ENCODE measurements around the gene LDHD.

The LDHD gene

DNA sequence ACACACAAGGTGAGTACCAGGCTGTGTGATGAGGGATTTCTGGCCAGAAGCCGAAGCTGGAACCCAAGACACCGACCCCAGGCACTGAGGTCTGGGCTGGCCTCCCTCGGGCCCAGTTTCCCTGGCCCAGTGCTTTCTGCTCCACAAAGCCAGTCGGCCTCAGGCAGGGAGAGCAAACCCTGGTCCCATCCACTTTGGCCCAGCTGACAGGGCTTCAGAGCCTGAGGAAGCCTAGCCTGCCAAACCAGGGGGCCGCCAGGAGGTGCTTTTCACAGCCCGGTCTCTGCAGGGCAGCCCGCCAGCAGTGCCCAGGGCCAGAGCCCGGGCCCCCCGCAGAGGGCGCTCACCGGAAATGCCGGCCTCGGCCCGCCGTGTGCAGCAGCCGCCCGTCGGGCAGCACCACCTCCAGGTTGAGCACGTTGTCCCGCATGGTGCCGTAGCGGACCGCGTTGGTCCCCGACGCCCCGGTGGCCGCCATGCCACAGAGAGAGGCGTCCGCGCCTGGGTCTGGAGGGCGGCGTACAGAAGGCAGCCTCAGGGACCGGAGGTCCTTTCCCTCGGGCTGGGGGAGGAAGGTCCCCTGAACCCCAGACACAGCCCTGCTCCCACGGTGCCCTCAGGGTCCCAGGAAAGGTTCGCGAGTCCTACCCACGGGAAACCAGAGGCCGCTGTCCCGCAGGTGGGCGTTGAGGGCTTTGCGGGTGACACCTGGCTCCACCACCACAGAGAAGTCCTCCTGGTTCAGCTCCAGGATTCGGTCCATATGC lies 2.2 kb downstream of the LDHD start:
- no peak for DNase-seq

DNA sequence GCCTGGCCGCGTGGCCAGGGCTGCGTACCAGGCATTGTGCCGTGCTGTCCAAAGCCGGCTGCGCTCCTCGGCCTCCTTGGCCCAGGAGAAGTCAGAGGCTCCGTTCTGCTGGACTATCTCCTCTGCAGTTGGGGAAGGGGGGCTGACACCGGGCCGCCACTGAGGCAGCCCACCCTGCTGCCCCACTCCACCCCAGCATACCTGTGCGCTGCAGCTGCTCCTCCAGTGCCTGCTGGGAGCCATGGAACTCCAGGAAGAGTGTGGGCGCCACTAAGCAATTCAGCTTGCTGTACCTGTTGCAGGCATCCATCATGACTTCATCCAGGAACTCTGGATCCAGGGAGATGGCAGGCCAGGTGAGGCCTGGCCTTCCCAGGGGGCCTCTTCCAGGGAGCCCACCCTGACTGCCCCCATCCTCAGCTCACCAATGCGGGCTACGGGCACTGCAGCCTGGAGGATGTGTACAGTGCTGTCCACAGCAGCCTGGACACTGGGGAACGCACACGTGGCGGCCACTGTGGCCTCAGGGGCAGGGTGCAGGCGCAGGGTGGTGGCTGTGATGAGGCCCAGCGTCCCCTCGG lies 2.9 kb downstream of the LDHD start:
- no peak for DNase-seq

DNA sequence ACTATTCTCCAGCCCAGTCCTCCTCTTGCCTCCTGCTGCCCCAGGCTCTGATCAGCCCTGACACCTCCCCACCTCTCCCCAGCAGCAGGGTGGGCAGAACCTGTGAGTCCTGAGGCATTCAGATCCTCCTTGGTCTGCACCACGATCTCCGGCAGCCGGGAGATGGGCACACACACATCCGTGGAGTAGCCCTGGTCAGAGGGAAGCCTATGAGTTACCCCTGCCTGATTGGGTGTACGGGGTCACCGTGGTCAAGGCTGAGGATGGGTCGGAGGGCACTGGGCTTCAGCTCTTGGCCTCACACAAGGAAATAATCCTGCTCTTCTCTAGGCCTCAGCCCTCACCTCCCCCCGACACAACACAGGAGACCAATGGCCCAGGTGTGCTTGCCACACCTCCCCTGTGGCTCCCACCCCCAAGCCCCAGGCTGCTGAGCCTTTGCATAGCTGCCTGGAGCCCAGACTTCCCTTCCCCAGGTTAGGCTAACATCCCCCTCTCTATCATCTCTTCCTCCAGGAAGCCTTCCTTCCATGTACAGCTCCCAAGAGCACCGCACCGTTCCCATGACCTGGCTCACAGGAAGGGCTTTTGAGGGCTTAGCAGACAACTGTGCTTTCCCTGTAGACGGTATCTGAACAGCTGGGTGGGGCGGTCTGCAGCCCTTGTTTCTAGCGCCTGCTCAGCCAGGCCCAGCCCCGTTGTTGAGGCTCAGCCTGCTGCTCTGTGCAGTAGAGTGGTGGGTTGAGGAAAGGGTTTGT lies 3.7 kb downstream of the LDHD start:
- no peak for DNase-seq

DNA sequence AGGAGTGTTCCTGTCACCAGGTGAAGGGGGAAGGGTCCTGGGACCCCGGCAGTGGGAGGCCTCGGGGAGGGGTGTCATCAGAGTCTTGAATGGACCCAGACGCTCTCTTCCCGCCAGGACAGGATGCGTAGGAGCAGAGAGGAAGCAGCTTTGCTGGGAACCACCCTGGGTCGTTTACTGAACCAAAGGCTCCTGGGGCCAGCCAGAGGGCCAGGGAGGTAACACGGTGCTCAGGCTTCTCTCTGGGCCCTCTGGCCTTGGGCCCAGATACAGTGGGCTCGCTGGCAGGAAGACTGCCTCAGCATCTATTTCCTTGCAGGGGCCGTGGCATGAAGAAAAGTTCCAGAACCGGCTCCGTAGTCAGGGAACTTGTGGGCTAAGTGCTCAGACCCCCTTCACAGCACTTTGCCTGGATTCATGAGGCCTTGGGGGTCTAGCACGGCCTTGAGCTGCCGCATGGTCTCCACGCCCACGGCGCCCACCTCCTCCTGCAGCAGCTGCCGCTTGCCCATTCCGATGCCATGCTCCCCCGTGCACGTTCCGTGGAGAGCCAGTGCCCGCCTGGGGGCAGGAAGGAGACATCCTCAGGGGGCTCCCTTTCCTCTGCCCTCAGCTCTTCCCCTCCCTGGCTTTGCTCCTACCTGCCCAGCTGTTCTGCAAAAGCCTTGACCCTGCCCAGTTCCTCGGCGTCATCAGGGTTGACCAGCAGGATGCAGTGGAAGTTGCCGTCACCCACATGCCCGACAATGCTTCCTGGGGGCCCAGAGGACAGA lies 4.4 kb downstream of the LDHD start:
- no peak for DNase-seq

DNA sequence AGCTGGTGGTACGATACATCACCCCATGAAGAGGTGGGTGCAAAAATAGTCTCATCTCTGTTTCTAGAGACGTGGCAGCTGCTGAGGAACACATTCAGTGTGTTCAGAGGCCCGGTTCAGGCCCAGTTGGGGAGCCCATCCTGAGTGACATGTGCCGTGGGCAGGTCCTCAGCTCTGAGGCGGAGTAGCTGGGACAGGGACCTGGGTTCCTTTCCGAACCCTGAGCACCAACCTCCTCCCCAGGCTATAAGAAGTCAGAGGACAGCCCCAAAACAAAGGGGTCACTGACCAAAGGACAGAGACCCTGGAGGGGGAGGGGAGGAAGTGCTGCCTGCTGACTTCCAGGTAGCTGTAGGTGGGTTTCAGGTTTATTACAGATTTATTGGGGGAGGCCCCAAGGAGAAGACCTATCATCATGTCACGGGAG lies 5.1 kb downstream of the LDHD start:
- DNase-seq, result no peak

DNA sequence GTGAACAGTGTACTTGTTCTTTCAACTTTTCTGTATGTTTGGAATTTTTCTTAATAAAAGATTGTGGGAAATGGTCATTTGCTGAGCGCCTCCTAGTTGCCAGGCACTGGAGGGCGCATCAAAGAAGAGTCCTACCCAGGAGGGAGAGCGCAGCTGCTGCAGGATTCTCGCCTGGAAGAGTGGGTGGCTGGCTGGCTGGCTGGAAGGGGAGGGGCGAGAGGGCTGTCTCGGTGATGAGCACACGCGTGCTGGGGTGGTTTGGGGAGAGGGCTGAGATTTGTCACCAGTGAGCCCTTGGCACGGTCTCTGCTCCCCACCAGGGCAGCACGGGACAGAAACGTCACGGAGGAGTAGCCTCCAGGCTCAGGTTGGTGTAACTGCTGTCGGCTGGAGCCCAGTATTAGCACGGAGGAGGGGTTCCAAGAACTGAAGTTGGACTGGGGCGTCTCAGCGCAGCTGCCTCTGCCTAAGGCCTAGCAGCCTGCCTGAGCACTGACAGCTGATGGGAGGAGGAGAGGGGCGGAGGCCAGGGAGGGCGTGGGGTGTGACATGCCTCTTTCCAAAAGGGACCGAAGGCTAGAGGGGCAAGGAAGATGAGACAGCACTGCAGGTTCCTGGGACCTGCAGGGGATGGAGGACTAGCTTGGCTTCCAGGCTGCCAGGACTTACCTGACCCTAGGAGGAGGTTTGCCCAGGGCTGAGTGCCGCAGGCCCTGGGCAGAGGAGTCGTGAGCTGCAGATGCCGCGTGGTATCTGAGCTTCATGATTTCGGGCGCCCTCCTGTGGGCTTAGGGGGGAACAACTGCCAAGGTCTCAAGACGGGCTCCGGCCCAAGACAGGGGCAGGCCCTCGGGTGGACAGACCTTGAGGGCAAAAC lies 5.7 kb downstream of the LDHD start:
- peak; percentile 74 for DNase-seq

DNA sequence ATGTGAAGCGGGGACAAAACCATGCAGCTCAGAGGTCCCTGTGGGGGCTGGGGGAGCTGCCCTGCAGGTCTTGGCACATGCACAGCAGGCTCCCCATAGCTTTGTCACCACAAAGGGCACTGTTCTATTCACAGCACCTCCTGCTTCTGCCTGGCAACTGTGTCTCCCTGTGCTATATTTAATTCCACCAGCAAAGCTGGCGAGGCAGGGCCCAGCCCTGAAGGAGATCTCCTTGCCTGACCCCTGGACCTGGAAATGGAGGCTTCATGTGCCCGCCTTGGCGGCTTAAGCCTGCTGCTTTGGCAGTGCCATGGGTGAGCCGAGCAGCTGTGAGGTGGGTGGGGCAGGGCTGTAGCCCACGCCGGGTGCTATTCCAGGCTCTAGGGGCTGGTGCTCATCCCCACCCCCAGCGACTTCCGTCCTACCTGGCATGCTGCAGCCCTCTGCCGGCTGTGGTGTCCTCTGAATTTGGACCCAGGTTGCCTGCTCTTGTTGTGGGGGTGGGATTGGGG lies 6.8 kb downstream of the LDHD start:
- peak; percentile 60 for DNase-seq

DNA sequence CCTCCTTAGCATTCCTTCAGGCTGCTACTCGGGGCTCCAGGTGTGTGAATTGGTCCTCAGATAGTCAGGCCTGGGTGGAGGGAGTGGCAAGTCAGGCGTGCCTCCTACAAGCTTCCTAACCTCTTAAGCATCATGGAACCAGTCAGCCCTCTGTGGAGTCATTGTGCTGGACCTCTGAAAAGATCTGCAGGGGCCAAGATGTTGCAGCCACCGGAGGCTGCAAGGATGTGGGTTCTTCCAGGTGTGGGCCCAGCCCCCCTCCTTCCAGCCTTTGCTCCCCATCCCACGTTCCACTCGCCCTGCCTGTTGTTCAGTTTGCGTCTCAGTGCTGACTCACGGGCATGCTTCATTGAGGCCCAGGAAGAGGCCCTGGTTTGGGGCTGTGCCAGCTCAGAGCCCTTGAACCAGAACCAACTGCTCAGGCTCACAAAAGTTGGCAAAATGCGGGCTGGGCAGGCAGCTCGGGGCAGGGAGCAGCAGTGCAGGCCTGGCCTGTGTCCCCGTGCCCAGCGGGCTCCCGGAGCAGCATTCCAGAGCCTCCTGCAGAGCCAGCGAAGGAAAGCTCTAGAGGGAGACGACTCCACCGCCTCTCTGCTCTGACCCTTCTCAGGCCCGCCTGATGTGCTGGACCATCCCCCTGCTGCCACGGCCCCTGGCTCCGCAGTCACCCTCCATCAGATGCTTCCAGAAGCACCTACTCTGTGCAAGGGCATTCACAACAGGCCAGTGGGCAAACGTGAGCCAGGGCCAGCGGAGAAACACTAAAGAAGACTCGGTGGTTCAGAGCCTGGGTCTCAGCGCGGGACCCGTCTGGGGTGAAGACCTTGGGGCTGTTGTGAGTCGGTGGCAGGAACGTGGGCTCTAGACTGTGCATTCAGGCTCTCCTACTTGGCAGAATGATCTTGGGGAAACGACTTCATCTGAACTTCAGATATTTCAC lies 7.5 kb downstream of the LDHD start:
- DNase-seq, result peak; percentile 84

DNA sequence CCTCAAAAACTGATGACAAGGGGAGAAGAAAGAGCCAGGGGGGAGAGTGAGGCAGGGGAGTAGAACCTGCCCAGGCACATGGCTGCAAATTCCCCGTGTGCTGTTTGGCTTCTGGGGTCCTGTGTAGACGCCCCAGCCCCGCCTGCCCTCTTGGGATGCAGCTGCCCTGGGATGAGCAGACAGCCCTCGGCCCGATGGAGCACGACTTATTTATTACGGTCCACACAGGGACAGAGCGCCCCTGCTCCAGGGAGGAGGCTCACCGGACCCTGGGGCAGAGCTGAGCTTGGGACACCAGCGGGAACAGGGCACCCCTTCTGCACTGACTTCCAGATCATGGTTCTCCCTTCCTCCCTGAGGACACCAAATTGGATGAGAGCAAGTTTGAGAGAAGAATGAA lies 9.1 kb downstream of the LDHD start:
- no peak for DNase-seq

DNA sequence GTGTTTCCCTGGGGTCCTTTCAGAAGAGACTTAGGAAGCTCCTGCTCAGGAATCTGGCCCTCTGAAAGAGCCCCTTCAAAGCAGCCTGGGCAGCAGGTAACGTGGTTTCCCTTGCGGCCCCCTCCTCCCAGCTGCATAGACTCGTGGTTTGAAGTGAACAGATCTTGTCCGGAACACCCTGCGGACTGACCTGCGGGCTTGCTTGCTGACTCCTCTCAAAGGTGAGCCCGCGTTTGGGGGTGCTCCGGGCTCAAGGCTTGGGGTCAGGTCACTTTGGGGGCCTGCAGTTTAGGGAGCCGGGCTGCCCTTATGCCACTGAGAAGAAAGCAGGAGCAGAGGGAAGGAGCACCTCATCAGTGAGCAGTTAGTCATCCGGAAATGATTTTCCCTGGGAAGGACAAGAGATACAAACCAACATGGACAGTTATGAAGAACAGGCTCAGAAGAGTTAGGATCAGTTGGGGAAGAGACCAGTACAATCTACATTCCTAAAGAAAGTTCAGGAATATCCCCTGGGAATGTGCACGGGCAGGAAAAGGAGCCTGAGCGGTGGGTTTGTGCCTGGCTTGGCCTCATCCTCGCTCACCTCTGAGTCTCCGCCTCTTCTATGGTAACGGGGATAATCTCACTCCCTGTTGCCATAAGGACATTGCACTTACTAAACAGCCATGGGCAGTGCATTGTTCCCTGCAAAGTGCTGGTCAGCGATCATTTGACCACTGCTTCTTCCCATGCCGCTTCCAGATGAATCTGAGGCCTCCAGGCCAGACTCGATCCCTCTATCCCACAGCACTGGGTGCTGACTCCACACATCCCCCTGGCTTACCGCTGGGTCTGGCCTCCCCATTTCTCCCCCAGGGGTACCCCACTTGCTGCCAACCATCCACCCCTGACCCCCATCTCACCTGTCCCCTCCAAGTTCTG lies 10.0 kb downstream of the LDHD start:
- no peak for DNase-seq

DNA sequence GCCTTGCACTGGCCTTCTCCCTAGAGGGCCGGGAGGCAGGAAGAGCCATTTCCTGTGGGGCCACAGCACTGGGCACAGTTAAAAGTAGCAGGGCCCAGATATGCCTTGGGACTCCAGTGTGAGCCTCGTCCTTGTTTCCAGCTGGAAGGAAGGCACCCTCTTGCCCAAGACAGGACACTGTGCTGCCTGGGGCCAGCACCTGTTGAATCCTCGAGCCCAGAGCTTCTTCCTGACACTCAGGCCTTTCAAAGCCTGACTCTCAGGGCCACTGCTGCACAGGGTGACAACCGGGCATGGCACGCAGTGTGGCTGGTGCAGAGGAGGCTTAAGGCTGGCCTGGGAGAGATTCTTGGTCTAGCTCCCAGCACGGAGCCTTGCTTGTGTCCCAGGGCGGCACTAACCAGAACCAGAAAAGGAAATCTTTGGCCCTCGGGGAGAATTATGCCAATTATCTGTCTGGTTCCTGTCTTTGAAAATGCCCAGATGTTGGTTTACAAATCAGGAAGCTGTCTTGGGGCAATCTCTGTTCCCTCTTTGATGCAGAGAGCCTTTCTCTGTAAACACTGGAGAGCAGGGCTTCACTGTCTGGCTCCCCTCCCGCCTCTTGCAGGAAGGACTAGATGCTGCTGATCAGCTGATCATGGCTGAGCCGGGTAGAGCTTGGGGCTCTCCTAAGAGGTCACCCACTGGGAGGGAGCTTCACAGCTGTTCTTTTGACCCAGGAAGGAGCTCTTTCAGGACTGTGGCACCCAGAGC lies 11.1 kb downstream of the LDHD start:
- no peak for DNase-seq

DNA sequence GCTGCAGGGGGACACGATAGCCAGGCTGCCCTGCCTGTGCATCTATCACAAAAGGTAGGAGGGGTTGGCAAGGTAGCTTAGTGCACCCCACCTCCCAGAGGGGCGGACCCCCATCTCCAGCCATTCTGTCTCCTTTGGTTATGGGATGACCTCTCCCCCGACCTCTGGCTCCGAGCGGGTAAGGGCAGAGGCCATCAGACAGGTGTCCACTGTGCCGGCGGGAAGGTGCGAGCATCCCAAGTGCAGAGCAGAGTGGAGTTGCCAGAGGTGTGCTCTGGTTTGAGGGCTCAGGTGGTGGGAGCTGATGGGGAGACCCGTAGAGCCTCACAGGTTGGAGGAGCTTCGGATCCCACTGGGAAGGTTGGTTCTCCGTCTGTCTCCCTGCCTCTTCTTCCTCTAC lies 11.7 kb downstream of the LDHD start:
- no peak for DNase-seq

DNA sequence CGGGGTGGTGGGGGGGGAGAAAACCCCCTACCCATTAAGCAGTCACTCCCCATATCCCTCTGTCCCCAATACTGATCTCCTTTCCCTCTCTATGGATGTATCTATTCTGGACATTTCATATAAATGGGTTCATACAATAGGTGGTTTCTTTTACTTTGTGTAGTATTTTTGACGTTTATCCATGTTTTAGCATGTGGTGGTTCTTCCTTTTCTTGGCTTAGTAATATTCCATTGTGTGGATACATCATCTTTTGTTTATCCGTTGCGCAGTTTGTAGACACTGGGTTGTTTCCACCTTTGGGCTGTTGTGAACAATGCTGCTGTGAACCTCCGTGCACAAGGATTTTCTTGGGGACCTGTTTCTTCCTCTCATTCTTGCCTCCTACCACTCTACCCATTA lies 12.6 kb downstream of the LDHD start:
- no peak for DNase-seq

DNA sequence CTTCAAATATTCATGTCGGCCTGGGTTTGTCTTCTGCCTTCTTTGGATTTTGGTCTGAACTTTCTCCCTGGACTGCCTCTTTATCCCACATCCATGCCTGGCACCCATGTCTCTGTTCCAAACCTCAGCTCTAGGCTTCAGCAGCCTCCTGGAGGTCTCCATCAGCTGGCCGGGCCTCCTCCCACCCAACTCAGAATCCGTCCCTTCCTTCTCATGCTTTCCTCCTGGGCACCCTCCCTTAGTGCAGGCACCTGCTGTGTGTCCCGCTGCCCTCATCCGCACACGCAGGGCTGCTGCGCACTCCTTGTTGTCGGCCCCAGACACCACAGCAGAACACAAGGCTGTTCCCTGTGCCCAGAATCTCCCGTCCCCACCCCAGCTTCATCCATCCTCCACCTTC lies 14.0 kb downstream of the LDHD start:
- DNase-seq, result no peak

DNA sequence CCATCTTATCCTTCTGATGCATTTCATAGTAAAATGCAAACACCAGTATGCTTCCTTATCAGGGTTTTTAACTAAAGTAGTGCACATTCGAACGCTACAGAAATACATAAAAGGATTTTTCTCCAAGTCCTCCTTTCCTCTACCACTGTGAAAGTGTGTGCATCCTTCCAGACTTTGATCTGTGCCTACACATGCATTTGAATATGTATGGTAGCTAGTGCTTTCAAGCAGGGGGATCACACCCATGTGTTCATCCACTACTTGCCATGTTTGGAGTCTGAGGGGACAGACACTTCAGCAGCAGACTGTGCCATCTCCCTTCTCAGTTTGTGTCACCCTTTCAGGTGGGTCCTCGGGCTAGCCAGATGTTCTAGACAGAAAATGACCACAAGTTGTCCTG lies 14.9 kb downstream of the LDHD start:
- no peak for DNase-seq

DNA sequence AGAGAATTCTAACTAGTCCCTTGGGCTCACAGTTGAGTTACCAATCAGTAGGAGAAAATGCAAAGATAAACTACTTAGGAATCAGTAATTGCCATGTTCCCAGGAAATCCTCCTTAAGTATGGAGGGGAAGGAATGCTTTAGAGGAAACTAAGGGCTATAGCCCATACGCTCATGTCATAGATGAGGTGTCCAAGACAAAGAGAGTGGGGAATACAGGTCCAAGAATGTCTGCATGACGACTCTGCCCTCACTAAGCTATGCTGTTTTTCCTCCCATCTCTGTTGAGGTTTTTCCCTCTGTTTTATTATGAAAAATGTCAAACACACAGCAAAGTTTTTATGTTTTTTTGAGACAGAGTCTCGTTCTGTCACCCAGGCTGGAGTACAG lies 16.0 kb downstream of the LDHD start:
- DNase-seq, result no peak

DNA sequence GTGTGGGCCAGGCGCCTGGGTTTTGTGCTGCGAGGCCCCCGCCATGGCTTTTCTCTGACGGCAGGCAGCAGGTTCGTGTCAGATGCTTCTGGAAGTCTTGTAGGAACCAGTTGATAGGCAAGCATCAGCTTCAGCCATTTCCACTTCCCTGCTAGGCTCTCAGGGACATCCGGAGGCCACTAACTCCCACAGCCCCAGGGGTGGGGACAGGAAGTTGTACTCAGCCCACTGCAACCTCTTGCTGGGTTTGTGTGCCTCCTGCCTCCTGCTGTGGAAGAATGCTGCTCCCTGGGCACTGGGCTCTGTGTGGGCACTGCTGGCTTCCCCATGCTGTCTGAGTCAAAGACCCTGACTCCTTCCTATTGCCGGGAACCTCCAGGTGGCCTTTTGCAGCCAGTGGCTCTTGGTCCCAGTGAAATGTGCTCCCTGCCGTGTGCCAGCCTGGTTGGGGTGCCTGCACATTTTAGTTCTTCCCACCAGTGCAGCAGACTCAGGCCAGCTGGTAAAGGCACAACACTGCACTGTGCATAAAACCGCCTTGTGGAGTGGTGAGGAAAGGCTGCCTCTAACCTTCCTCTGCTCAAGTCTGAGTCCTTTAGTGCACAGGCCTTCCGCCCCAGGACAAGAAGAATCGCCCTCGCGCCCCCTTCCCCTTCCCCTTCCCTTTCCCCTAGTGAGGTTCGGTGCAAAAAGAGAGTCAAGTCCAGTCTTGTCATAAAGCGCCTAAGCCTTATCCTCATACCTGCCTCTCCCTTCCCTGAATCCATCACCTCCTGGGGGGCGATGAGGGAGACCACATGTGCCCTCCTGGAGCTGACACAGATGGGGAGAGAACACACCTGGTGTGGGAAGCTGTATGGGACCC lies 16.6 kb downstream of the LDHD start:
- no peak for DNase-seq

DNA sequence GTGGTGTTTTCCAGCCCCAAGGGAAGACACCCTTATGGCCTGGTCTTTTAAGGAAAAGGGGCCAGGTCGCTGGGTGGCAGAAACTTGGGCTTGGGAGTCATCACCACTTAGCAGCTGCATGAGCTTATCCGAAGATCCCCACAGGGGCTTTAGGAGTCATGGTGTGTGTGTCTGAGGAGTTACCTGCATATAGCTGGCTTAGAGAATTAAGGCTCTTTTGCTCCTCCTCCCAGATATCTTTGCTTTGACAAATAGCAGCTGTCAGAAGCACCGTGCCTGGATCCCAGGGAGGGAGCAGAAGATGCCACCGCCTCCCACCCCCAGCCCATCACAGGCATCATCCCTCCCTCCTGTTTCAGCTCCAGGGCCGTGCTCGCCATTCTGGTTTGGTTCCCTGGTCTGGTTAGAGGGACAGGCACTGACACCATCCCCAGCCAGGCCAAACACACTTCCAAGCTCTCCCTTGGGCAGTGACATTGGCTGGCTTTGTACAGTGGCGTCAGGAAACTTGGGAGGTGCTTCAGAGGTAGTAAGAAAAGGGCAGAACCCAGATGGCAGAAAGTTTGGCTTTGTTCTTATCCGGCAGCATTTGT lies 17.4 kb downstream of the LDHD start:
- no peak for DNase-seq

All from SHP77 treated with DMSO at 0.1 percent for 48 hours (cell line).